ENCODE results near the gene TRIM24.

- TF ChIP-seq, protein P1, sequence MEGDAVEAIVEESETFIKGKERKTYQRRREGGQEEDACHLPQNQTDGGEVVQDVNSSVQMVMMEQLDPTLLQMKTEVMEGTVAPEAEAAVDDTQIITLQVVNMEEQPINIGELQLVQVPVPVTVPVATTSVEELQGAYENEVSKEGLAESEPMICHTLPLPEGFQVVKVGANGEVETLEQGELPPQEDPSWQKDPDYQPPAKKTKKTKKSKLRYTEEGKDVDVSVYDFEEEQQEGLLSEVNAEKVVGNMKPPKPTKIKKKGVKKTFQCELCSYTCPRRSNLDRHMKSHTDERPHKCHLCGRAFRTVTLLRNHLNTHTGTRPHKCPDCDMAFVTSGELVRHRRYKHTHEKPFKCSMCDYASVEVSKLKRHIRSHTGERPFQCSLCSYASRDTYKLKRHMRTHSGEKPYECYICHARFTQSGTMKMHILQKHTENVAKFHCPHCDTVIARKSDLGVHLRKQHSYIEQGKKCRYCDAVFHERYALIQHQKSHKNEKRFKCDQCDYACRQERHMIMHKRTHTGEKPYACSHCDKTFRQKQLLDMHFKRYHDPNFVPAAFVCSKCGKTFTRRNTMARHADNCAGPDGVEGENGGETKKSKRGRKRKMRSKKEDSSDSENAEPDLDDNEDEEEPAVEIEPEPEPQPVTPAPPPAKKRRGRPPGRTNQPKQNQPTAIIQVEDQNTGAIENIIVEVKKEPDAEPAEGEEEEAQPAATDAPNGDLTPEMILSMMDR (IDR thresholded peaks at IDR 0.05; ENCODE audit: poor library complexity), result no peak
- no peak for TF ChIP-seq EZH2phosphoT487 (IDR thresholded peaks at IDR 0.05; ENCODE audit: low read depth, severe bottlenecking, unreplicated experiment)
These were observed 165.2 kb downstream of the TRIM24 start for GRCh38 chr7:138625084-138625848.

All from hepatocyte (in vitro differentiated cells).